Smooth muscle cell (in vitro differentiated cells): Measurements from ENCODE around the gene PDE4D. TPM values are rescaled to one million over a fixed set of nuclear protein-coding genes. Genes with fewer than 3 reads are reported as not detected.

Experiments
- DNase-seq: peaks from one replicate; lab custom pipeline; 2025; ENCODE audit not compliant: unreplicated experiment; lab: John Stamatoyannopoulos, UW
- H2AFZ ChIP-seq: fragments of 200-600 bp; sonication (generic); 2 replicates; pipeline ENCODE4 v1.6.0; 2016; ENCODE audit warnings: antibody characterized with exemption, low read depth, mild to moderate bottlenecking
- H3F3A ChIP-seq: fragments of 200-600 bp; sonication (generic); 2 replicates; pipeline ENCODE4 v1.6.0; 2017; ENCODE audit warnings: antibody characterized with exemption, low read depth
- H3K27ac ChIP-seq: fragments of 200-600 bp; sonication (generic); 2 replicates; pipeline ENCODE4 v1.5.1; 2016; ENCODE audit warnings: low read depth, mild to moderate bottlenecking
- H3K27me3 ChIP-seq: fragments of 200-600 bp; sonication (generic); 2 replicates; pipeline ENCODE4 v1.6.1; 2016; ENCODE audit warnings: low read depth, mild to moderate bottlenecking
- H3K36me3 ChIP-seq: fragments of 200-600 bp; sonication (generic); 2 replicates; pipeline ENCODE4 v1.5.1; 2016; ENCODE audit warnings: low read depth
- H3K4me1 ChIP-seq: fragments of 200-600 bp; sonication (generic); 2 replicates; pipeline ENCODE4 v1.5.1; 2016; ENCODE audit warnings: low read depth
- H3K4me2 ChIP-seq: fragments of 200-600 bp; sonication (generic); 2 replicates; pipeline ENCODE4 v1.6.0; 2016; ENCODE audit warnings: mild to moderate bottlenecking
- H3K4me3 ChIP-seq: fragments of 200-600 bp; sonication (generic); 2 replicates; pipeline ENCODE4 v1.5.1; 2016; ENCODE audit warnings: mild to moderate bottlenecking
- H3K79me2 ChIP-seq: fragments of 200-600 bp; sonication (generic); 2 replicates; pipeline ENCODE4 v1.6.0; 2016; ENCODE audit warnings: low read depth, mild to moderate bottlenecking
- H3K9ac ChIP-seq: fragments of 200-600 bp; sonication (generic); 2 replicates; pipeline ENCODE4 v1.6.0; 2016; ENCODE audit warnings: low read depth
- H3K9me3 ChIP-seq: fragments of 200-600 bp; sonication (generic); replicated peaks from 2 replicates; pipeline ENCODE4 v1.5.1; 2016; ENCODE audit warnings: low read depth
- H4K20me1 ChIP-seq: fragments of 200-600 bp; sonication (generic); 2 replicates; pipeline ENCODE4 v1.6.0; 2016; ENCODE audit warnings: low read depth
- CTCF ChIP-seq: fragments of 200-600 bp; sonication (generic); IDR thresholded peaks from 2 replicates; pipeline ENCODE4 v1.5.1; 2017; ENCODE audit warnings: borderline replicate concordance, mild to moderate bottlenecking, antibody characterized with exemption; ENCODE audit not compliant: insufficient read depth, poor library complexity, severe bottlenecking
- WGBS: methylation state at CpG from one replicate; pipeline ENCODE4 v1.1.7; 2016; ENCODE audit warnings: low lambda C conversion rate; 5-methylcytosine and 5-hydroxymethylcytosine counted together
- polyA plus RNA-seq: library from polyadenylated mRNA; unstranded; fragments of >200 nt; fragmentation: Nextera tagmentation; extraction: Ambion mirVana; gene quantifications from 2 replicates; pipeline ENCODE4 v1.2.1, GENCODE V29; 2016
- total RNA-seq: library from RNA; depleted of rRNA; stranded (reverse); fragments of >200 nt; gene quantifications from 2 replicates; pipeline ENCODE4 v1.2.3, GENCODE V29; 2014

Gene PDE4D
- total and polyA plus RNA-seq, 2 experiments from 2014 or later, result 16.4 to 61.0 TPM

- no peak overlapping the region for H3K4me2 ChIP-seq
- no peak overlapping the region for H3K4me3 ChIP-seq
- no peaks in the 10 kb centered on the region for H3K9me3 ChIP-seq
- H2AFZ ChIP-seq, result no peak overlapping the region
- no peak overlapping the region for H3K27ac ChIP-seq
- no peaks in the 10 kb centered on the region for H3K79me2 ChIP-seq
- DNase-seq, result no peak
- no peaks in the 10 kb centered on the region for H3F3A ChIP-seq
- H3K27me3 ChIP-seq, result no peaks in the 10 kb centered on the region
- peak overlapping the region; percentile 1 for H3K9ac ChIP-seq
- no peaks in the 10 kb centered on the region for H3K4me1 ChIP-seq
- H4K20me1 ChIP-seq, result no peaks in the 10 kb centered on the region
- 89% methylated on average over 9 of the region's 9 CpGs for WGBS
- no peaks in the 10 kb centered on the region for H3K36me3 ChIP-seq
- no peak for TF ChIP-seq CTCF
Observed at GRCh38 chr5:59330680-59331079, 562.8 kb downstream of the PDE4D start.

GRCh38 chr5:59328709-59329296 is 564.7 kb downstream of the PDE4D start:
- no peaks in the 10 kb centered on the region for H3K9me3 ChIP-seq
- no peak for DNase-seq
- H3K4me3 ChIP-seq, result no peak overlapping the region
- H3K36me3 ChIP-seq, result no peaks in the 10 kb centered on the region
- WGBS, result 60% methylated on average over 6 of the region's 6 CpGs
- H3K27ac ChIP-seq, result peak overlapping the region; percentile 13
- H3K27me3 ChIP-seq, result no peaks in the 10 kb centered on the region
- TF ChIP-seq CTCF, result no peak
- no peak overlapping the region for H3K9ac ChIP-seq
- no peak overlapping the region for H2AFZ ChIP-seq
- no peaks in the 10 kb centered on the region for H3F3A ChIP-seq
- H4K20me1 ChIP-seq, result no peaks in the 10 kb centered on the region
- no peaks in the 10 kb centered on the region for H3K4me1 ChIP-seq
- H3K79me2 ChIP-seq, result no peaks in the 10 kb centered on the region
- H3K4me2 ChIP-seq, result peak overlapping the region; percentile 4

- H3K4me2 ChIP-seq, result no peak overlapping the region
- H3K27me3 ChIP-seq, result no peaks in the 10 kb centered on the region
- no peak overlapping the region for H2AFZ ChIP-seq
- no peaks in the 10 kb centered on the region for H3K36me3 ChIP-seq
- no peaks in the 10 kb centered on the region for H3K4me1 ChIP-seq
- H3K4me3 ChIP-seq, result no peak overlapping the region
- H3K9ac ChIP-seq, result no peak overlapping the region
- 78% methylated on average over 4 of the region's 4 CpGs for WGBS
- no peaks in the 10 kb centered on the region for H3K79me2 ChIP-seq
- H3F3A ChIP-seq, result no peaks in the 10 kb centered on the region
- H3K9me3 ChIP-seq, result no peaks in the 10 kb centered on the region
- no peak for DNase-seq
- no peak for TF ChIP-seq CTCF
- no peaks in the 10 kb centered on the region for H4K20me1 ChIP-seq
- H3K27ac ChIP-seq, result no peak overlapping the region
Observed at GRCh38 chr5:59327191-59327980, 566.1 kb downstream of the PDE4D start.
